Astrocyte of the spinal cord (primary cell): Measurements from ENCODE around the gene HOTAIR.

ENCODE experiments used
- DNase-seq: peaks from one replicate; pipeline ENCODE4 v3.0.0; 2011; ENCODE audit warnings: low read depth, low spot score
- H3K4me3 ChIP-seq: 2 replicates; pipeline ENCODE4 v1.5.1; 2011; ENCODE audit warnings: low read depth, mild to moderate bottlenecking, low read length, moderate library complexity
- in situ Hi-C: cut with HindIII; loops from 2 replicates; pipeline ENCODE4 v1.10.0; 2017; ENCODE audit warnings: low sequenced_read_pairs
- TF ChIP-seq, protein P1 (sequence below): IDR thresholded peaks from 2 replicates; pipeline ENCODE4 v1.5.1; 2012; ENCODE audit warnings: low read depth, mild to moderate bottlenecking, low read length, inconsistent platforms

Gene HOTAIR

DNA sequence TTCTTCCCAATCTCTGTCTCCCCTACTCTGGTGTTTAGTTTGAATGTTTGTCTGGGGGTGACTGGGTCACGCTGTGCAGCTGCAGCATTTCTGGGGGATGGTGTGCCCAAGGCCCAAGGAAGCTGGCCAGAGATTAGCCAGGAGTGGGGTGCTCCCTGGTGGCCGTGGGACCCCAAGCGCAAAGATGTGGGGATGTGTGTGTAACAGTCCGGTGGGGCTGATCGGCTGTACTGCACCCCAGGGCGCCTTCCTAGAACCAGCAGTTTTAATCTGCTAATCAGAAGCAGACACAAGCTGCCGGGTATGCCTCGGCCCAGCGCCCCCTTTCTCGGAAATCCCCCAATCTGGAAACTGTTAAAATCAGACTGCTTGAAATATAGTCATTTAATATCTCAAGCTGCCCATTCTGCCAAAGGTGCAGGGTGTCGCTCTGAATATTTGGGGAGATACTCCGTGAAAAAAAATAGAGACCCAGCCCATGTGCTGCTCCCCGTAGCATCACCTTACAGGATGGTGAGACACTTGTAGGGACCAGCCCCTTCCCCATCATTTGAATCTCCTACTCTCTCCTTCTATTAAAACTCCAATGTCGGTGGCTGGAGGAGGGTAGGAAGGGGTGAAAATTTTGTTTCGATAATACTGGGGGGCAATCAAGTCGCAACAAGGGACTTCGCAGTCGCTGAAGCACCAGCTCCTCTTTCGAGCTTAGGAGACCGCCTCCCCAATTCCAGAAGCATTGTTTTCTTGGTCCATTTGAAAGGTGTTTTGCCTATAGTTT lies 29.5 kb upstream of the HOTAIR start:
- in situ Hi-C loops = loop anchor here (25.0 kb wide), 1 partner anchor 183 kb away; the partner anchor contains the start of gene SMUG1
- TF ChIP-seq, protein P1, sequence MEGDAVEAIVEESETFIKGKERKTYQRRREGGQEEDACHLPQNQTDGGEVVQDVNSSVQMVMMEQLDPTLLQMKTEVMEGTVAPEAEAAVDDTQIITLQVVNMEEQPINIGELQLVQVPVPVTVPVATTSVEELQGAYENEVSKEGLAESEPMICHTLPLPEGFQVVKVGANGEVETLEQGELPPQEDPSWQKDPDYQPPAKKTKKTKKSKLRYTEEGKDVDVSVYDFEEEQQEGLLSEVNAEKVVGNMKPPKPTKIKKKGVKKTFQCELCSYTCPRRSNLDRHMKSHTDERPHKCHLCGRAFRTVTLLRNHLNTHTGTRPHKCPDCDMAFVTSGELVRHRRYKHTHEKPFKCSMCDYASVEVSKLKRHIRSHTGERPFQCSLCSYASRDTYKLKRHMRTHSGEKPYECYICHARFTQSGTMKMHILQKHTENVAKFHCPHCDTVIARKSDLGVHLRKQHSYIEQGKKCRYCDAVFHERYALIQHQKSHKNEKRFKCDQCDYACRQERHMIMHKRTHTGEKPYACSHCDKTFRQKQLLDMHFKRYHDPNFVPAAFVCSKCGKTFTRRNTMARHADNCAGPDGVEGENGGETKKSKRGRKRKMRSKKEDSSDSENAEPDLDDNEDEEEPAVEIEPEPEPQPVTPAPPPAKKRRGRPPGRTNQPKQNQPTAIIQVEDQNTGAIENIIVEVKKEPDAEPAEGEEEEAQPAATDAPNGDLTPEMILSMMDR = no peak
- no peak overlapping the region for H3K4me3 ChIP-seq
- DNase-seq = no peak

DNA sequence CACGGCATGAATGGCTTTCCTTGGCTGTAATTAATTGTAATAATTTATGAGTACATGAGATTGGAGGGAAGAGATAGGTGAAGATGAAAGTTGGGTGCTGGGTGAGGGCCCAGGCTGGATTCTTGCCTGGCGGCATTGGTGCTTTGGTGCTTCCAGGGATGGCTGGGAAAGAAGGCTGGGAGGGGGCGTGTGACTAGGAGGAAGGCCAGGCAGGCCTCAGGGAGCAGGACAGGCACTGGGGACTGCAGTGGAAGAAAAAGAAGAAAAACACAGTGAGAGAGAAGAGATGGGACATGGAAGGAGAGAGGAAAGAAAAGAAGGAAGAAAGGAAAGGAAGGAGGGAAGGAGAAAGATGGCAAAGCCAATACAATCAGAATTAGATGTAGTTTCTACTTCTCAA lies 28.9 kb upstream of the HOTAIR start:
- in situ Hi-C loops = loop anchor here (25.0 kb wide), 1 partner anchor 184 kb away; the partner anchor contains the start of gene SMUG1

DNA sequence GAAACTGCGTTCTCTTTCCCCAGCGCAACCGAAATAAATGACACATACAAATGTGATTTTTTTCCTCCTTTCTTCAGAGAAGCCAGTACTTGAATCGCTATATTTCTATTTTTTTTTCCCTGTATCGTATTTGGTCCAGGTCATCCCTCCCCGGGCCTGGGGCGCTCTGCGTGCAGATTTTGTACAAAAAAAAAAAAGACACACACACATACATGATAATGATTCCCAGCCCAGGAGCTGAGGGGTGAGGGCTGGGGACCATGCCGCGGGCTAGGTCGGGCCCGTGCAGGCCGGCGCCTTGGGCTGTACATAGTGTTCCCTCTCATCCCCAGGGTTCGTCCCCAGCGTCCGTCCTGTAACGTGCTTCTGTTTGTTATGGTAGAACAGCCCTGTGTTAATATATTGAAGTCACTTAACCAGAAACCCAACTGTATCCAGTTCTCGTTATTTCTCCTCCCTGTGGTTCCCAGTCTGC lies 28.2 kb upstream of the HOTAIR start:
- H3K4me3 ChIP-seq = no peak overlapping the region
- TF ChIP-seq, protein P1 = no peak
- in situ Hi-C loops = loop anchor here (25.0 kb wide), 1 partner anchor 184 kb away; the partner anchor contains the start of gene SMUG1
- DNase-seq = no peak

More for the DNA sequence above, 28.9 kb upstream of the HOTAIR start:
- TF ChIP-seq, protein P1 = no peak
- H3K4me3 ChIP-seq = no peak overlapping the region
- no peak for DNase-seq

DNA sequence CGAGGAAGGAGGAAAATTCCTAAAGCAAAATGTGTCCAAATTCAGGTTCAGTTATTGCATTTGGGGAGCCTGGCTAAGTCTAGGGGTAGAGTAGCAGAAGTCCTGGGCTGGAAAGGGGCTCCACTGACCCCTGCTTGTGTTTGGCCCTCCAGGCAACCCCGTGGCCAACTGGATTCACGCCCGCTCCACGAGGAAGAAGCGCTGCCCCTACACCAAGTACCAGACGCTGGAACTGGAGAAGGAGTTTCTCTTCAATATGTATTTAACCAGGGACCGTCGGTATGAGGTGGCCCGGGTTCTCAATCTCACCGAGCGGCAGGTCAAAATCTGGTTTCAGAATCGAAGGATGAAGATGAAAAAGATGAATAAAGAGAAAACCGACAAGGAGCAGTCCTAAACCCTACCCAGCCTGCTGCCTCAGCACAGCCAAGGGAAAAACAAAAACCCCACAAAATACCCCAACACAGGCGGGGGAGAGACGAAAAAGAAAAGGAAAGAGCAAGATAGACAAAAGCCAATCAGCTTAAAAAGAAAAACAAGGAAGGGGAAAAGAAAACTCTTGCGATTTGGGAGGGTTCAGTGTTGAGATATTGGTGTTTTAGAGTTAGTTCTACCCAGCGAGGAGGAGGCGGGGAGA lies 27.6 kb upstream of the HOTAIR start:
- in situ Hi-C loops = loop anchor here (25.0 kb wide), 1 partner anchor 185 kb away; the partner anchor contains the start of gene SMUG1
- DNase-seq = no peak
- TF ChIP-seq, protein P1 = no peak
- H3K4me3 ChIP-seq = no peak overlapping the region

DNA sequence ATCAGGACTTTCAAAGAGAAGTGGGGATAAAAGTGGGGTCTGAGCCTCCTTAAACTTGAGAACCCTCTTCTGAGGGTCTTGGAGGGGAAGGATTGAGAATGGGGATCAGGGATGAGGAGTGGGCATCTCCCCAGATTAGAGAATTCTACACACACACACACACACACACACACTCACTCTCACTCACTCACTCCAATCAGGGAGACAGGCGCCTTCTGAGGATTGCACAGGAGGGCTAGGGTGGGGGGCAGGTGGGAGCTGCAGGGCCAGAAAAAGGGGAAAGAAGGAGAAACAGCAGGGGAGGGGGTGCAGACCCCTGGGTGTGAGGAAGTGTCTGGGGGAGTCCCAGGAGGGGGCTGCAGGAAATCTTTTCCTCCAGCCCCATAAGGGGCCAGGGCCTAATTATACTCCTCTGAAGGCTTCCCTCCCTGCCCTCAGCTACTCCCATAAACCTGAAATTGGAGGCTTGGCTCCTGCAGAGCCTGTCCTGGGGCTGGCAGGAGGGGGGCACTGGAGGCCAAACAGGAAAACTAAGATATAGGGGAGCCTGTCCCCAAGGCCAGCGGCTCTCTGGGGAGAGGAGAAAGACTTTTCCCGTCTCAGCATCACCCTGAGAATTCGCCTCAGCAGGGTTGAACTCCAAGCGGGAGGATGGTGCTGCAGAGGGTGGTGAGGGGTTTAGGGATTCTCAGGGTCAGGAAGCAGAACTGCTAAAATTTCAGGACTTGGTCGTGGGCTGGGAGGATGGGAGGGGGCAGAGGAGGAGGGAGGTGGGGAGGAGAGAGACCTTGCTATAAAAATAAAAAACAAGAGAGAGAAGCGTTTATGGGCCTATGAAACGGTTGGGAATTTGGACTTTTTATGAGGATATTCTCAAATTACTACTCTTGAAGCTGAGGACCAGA lies 26.8 kb upstream of the HOTAIR start:
- TF ChIP-seq, protein P1 = no peak
- no peak for DNase-seq
- in situ Hi-C loops = loop anchor here (25.0 kb wide), 1 partner anchor 186 kb away; the partner anchor contains the start of gene SMUG1
- H3K4me3 ChIP-seq = peak overlapping the region; percentile 55
